ENCODE measurements around the gene CENPX. TPM values are rescaled to one million over a fixed set of nuclear protein-coding genes. Genes with fewer than 3 reads are reported as not detected.

Gene CENPX
- total and polyA plus RNA-seq, 2 of the 13 experiments (the other 11 are each of a cell fraction or from before 2014, with no cell fraction given): 92.7 to 170 TPM

DNA sequence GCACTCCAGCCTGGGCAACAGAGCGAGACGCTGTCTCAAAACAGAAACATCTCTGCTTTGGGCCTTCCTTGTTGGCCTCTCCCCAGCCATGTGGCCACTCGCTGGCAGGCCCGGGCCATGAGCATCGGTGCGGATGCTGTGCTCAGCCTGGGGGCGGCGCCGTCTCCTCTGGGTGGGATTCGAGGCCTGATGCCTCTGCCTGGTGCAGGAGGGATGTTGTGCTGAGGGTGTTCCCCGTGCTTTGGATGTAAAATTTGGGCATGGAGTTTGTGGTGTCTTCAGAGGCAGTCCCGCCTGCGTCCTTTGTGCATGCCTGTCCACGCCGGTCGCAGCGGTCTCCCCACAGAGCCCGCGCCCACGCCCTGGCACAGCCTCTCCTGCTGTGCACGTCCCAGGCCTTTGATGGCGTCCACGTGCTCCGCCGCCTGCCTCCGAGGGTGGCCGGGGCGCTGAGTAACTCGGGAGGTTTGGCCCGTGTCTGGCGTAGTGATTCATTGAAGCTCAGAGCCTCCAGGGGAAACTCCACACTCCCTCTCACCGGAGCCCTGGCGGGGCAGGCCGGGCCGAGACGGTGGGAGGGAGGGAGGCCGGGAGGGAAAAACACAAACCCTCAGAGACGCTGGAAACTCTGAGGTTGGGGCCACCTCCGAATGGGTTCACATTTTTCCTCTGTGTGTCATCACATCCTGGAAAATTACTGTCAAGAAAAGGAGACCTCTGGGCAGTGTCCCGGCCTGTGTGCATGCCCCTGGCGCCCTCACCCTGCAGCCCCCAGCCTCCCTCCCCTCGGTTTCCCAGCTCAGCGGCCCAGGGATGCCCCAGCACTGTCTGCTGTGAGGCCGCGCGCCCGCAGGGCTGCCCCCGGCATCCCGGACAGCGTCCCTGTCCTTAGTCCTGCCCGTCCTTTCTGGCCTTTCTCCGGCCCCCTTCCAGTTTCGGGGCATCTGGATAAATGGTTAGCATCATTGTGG, 19.0 kb downstream of the CENPX start (continued):
- TF ChIP-seq, protein P1, sequence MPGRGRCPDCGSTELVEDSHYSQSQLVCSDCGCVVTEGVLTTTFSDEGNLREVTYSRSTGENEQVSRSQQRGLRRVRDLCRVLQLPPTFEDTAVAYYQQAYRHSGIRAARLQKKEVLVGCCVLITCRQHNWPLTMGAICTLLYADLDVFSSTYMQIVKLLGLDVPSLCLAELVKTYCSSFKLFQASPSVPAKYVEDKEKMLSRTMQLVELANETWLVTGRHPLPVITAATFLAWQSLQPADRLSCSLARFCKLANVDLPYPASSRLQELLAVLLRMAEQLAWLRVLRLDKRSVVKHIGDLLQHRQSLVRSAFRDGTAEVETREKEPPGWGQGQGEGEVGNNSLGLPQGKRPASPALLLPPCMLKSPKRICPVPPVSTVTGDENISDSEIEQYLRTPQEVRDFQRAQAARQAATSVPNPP (CRISPR knock-in tag; IDR thresholded peaks at IDR 0.05): no peak
- TF ChIP-seq ZNF83 (CRISPR knock-in tag; IDR thresholded peaks at IDR 0.05; ENCODE audit: borderline replicate concordance): peak; percentile 87; the same call in 1 of the 2 replicates
- TF ChIP-seq TSC22D2 (CRISPR knock-in tag; IDR thresholded peaks at IDR 0.05; ENCODE audit: borderline replicate concordance): peak; percentile 63; the same call in 1 of the 2 replicates
- peak; percentile 75; the same call in 1 of the 2 replicates for TF ChIP-seq NCOA2 (CRISPR knock-in tag; IDR thresholded peaks at IDR 0.05)
- no peak; the same call in 1 of the 2 replicates for TF ChIP-seq NFE2 (CRISPR knock-in tag; IDR thresholded peaks at IDR 0.05)
- TF ChIP-seq ZNF678 (CRISPR knock-in tag; IDR thresholded peaks at IDR 0.05): no peak
- no peak for TF ChIP-seq ZNF282 (IDR thresholded peaks at IDR 0.05; ENCODE audit: partially characterized antibody)
- TF ChIP-seq ZNF468 (CRISPR knock-in tag; IDR thresholded peaks at IDR 0.05): 0 out of 2 replicates have a peak, but pooled peaks have one; percentile 41
- TF ChIP-seq ZKSCAN5 (CRISPR knock-in tag; IDR thresholded peaks at IDR 0.05): no peak
- TF ChIP-seq ZNF205 (CRISPR knock-in tag; IDR thresholded peaks at IDR 0.05): peak; percentile 47; the same call in 1 of the 2 replicates
- TF ChIP-seq, protein P2, sequence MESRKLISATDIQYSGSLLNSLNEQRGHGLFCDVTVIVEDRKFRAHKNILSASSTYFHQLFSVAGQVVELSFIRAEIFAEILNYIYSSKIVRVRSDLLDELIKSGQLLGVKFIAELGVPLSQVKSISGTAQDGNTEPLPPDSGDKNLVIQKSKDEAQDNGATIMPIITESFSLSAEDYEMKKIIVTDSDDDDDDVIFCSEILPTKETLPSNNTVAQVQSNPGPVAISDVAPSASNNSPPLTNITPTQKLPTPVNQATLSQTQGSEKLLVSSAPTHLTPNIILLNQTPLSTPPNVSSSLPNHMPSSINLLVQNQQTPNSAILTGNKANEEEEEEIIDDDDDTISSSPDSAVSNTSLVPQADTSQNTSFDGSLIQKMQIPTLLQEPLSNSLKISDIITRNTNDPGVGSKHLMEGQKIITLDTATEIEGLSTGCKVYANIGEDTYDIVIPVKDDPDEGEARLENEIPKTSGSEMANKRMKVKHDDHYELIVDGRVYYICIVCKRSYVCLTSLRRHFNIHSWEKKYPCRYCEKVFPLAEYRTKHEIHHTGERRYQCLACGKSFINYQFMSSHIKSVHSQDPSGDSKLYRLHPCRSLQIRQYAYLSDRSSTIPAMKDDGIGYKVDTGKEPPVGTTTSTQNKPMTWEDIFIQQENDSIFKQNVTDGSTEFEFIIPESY (CRISPR knock-in tag; IDR thresholded peaks at IDR 0.05): peak; percentile 97
- no peak for TF ChIP-seq ZNF235 (CRISPR knock-in tag; IDR thresholded peaks at IDR 0.05; ENCODE audit: borderline replicate concordance)
- TF ChIP-seq, protein P3, sequence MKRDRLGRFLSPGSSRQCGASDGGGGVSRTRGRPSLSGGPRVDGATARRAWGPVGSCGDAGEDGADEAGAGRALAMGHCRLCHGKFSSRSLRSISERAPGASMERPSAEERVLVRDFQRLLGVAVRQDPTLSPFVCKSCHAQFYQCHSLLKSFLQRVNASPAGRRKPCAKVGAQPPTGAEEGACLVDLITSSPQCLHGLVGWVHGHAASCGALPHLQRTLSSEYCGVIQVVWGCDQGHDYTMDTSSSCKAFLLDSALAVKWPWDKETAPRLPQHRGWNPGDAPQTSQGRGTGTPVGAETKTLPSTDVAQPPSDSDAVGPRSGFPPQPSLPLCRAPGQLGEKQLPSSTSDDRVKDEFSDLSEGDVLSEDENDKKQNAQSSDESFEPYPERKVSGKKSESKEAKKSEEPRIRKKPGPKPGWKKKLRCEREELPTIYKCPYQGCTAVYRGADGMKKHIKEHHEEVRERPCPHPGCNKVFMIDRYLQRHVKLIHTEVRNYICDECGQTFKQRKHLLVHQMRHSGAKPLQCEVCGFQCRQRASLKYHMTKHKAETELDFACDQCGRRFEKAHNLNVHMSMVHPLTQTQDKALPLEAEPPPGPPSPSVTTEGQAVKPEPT (CRISPR knock-in tag; IDR thresholded peaks at IDR 0.05; ENCODE audit: low read depth): 0 out of 2 replicates have a peak, but pooled peaks have one; percentile 26
- no peak for TF ChIP-seq ZFYVE20 (CRISPR knock-in tag; IDR thresholded peaks at IDR 0.05; ENCODE audit: borderline replicate concordance, low read depth)
- no peak for TF ChIP-seq RCOR2 (CRISPR knock-in tag; IDR thresholded peaks at IDR 0.05)
- TF ChIP-seq JUNB (CRISPR knock-in tag; IDR thresholded peaks at IDR 0.05; ENCODE audit: borderline replicate concordance): 0 out of 2 replicates have a peak, but pooled peaks have one; percentile 20
- peak; percentile 75 for TF ChIP-seq TAF15 (IDR thresholded peaks at IDR 0.05; ENCODE audit: low read depth, low read length, poor library complexity, severe bottlenecking)
- TF ChIP-seq, protein P4, sequence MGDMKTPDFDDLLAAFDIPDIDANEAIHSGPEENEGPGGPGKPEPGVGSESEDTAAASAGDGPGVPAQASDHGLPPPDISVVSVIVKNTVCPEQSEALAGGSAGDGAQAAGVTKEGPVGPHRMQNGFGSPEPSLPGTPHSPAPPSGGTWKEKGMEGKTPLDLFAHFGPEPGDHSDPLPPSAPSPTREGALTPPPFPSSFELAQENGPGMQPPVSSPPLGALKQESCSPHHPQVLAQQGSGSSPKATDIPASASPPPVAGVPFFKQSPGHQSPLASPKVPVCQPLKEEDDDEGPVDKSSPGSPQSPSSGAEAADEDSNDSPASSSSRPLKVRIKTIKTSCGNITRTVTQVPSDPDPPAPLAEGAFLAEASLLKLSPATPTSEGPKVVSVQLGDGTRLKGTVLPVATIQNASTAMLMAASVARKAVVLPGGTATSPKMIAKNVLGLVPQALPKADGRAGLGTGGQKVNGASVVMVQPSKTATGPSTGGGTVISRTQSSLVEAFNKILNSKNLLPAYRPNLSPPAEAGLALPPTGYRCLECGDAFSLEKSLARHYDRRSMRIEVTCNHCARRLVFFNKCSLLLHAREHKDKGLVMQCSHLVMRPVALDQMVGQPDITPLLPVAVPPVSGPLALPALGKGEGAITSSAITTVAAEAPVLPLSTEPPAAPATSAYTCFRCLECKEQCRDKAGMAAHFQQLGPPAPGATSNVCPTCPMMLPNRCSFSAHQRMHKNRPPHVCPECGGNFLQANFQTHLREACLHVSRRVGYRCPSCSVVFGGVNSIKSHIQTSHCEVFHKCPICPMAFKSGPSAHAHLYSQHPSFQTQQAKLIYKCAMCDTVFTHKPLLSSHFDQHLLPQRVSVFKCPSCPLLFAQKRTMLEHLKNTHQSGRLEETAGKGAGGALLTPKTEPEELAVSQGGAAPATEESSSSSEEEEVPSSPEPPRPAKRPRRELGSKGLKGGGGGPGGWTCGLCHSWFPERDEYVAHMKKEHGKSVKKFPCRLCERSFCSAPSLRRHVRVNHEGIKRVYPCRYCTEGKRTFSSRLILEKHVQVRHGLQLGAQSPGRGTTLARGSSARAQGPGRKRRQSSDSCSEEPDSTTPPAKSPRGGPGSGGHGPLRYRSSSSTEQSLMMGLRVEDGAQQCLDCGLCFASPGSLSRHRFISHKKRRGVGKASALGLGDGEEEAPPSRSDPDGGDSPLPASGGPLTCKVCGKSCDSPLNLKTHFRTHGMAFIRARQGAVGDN (CRISPR knock-in tag; IDR thresholded peaks at IDR 0.05): peak; percentile 99
- TF ChIP-seq FOXJ3 (CRISPR knock-in tag; IDR thresholded peaks at IDR 0.05; ENCODE audit: borderline replicate concordance): no peak

Data from HepG2 (cell line).